Stimulated activated CD8-positive, alpha-beta memory T cell treated with anti-CD3 and anti-CD28 coated beads, Interleukin-7, amount 100 ng/mL, for 24 hours (primary cell): Measurements from ENCODE around the gene SWI5.

Experiments used
- DNase-seq: peaks from one replicate; pipeline ENCODE4 v3.0.0-alpha.2; 2020; ENCODE audit warnings: low read depth

SWI5 gene

GRCh38 chr9:128252317-128253139 is 23.5 kb upstream of the SWI5 start:
- DNase-seq: no peak

DNA sequence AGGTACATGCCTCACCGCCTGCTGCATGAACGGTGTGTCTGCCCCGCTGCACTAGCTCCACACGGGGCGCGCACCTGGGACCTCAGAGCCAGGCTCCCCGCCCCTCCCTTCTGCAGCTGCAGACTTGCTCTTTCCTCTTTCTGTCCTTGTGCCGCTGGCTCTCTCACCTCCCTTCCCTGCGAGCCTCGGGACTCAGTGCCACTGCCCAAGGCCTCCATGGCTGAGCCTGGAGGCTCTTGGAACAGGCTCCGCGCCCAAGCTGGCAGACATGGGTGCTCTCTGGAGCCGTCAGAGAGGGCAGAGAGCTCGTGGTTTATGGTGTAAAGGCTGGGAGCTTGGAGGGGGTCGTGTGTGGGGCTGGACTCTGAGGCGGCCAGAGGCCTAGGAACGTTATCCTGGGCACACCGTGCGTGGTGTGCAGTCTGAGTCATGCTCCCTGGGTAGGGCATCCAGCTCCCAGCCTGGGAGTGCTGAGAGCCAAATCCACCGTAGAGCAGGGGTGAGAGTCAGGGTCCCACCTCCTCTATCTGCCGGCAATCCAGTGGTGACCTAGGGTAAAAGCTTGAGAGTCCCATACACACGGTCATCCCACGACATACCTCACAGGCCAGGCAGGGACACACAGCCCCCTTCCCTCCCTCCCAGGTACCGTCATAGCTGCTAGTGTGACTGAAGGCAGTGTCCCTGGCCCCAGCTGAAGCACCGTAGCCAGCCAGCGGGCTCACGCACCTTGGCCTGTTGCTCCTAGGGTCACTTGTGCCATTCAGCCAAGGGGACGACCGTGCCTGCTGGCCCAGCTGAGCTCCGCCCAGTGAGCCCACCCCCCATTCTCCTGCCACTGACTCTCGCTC is 22.7 kb upstream of the SWI5 start:
- no peak for DNase-seq

GRCh38 chr9:128253991-128254346 is 22.1 kb upstream of the SWI5 start:
- no peak for DNase-seq

GRCh38 chr9:128254362-128254761 is 21.7 kb upstream of the SWI5 start:
- DNase-seq: no peak

DNA sequence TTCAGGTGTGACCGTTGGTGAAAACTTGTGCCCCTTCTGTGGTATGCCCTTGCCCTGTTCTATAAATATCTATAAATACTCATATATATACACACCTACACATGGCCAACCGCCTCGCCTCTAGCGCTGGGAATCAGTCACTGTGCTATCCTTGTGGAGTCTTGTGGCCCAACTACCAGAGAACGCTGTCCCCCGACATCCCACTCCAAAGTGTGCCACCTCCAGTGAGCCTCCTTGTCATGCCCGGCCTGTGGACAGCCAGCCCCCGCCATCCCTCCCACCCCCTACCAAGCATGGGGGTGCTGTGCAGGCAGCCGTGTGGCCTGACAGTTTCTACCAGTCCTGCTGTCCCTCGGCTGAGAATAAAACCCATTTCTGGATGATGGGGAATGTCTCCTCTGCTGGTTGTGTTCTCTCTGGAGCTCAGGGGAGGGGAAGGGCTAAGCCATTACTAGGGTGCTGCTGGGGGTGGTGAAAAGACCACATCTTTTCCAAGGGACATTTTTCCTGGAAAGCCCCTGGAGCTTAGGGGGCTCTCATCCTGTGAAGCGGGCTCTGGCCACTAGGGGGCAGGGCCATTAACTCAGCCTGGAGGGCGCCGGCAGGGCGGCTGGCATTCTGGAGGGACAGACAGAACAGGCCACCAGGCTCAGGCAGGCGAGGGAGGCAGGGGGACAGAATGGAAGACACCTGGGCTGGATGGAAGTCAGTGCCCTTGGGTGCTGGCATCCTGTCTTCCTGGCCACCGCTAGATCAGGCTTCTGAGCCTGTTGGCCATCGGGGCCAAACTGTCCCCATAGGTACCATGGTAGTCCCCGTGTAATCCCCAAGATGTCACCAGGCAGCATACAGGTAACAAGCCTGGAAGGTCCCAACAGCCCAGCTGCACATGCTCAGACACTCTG is 21.0 kb upstream of the SWI5 start:
- DNase-seq: peak; percentile 35

- DNase-seq: no peak
Observed at GRCh38 chr9:128257086-128257825, 18.8 kb upstream of the SWI5 start.

DNA sequence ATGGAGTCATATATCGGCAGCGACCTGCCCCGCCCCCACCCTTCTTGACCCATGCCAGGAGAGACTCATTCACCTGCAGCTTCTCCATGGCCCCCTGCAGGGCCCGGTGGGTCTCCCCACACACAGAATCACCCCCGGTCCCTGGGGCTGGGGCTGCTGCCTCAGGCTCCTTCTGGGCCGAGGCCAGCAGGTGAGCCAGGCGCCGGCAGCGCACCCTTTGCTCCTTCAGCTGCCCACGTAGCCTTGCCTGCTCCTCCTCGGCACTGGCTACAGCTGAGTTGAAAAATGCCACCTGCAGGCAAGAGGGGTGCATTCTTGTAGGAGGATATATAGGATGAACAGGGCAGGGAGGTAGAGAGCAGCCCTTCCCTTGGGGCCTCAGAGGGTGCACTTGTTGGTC is 18.2 kb upstream of the SWI5 start:
- no peak for DNase-seq

DNA sequence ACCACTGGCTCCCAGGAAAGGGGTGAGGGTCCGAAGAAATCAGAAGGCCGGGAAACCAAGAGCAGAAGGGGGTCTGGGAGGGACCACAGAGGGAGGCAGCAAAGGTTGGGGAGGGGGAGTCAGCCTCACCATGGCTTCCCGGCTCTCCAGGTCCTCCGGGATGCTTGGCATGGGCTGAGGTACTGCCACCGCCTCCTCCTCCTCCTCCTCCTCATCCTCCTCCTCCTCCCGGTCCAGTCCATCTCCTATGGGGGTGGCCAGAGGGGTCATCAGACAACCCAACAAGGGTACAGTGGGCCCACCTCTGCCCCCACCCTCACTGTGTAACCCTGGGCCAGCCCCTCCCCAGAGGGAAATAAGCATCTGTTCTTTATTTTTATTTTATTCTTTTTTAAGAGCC is 17.8 kb upstream of the SWI5 start:
- no peak for DNase-seq

DNA sequence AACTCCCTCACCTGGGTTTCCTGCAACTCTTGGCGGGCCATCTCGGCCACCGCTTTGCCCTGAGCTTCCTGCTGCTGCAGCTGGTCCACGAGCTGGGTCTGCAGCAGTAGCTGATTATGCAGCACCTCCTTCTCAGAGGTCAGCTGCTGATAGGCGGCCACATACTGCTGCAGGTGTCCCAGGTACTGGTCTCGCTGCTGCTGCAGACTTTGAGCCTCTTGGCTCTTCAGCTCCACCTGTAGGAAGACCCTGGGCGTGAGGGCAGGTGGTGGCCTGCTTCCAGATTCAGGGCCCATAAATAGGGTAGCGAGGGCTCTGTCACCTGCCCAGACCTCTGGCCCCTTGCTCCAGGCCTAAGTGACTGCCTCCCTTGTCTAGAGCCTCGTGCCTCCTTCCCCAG is 16.9 kb upstream of the SWI5 start:
- no peak for DNase-seq

DNA sequence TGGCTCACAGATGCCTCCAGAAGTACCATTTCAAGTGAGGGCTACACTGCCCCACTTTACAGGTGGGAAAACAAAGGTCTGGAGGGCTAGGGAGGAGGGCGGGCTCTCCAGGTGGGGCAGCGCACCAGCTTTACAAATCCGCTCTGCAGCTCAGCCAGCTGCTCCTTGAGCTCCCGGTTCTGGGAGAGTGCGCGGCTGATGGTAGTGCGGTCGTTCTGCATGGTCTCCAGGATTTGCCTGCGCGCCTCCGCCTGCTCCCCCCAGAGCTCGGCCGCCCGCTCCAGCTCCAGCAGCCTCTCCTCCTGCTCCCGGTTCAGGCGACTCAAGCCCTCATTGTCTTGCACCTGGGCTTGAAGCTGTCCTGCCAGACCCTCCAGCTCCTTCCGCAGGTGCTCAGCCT is 15.7 kb upstream of the SWI5 start:
- DNase-seq: no peak

- DNase-seq: no peak
Observed at GRCh38 chr9:128262687-128263086, 13.4 kb upstream of the SWI5 start.

- DNase-seq: no peak
Observed at GRCh38 chr9:128265348-128265847, 10.7 kb upstream of the SWI5 start.

GRCh38 chr9:128266868-128267590 is 9.0 kb upstream of the SWI5 start:
- no peak for DNase-seq

- DNase-seq: no peak
Observed at GRCh38 chr9:128271112-128271511, 5.0 kb upstream of the SWI5 start.

GRCh38 chr9:128271512-128271911 is 4.6 kb upstream of the SWI5 start:
- no peak for DNase-seq

DNA sequence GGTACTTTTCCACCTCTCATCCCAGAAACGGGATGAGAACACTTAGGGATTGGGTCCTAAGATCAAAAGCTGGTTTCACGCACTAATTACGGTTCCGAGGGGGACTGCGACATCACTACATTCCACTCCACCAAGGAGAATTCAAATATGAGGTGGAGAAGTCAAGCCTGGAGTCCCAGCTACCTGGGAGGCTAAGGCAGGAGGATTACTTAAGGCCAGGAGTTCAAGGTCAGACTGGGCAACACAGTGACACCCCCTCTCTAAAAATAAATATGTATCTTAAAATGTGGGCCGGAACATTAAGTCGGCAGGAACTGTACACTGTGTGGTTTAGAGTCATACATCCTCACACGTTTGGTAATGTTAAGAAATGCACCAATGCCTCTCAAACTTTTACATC is 1.8 kb upstream of the SWI5 start:
- no peak for DNase-seq

DNA sequence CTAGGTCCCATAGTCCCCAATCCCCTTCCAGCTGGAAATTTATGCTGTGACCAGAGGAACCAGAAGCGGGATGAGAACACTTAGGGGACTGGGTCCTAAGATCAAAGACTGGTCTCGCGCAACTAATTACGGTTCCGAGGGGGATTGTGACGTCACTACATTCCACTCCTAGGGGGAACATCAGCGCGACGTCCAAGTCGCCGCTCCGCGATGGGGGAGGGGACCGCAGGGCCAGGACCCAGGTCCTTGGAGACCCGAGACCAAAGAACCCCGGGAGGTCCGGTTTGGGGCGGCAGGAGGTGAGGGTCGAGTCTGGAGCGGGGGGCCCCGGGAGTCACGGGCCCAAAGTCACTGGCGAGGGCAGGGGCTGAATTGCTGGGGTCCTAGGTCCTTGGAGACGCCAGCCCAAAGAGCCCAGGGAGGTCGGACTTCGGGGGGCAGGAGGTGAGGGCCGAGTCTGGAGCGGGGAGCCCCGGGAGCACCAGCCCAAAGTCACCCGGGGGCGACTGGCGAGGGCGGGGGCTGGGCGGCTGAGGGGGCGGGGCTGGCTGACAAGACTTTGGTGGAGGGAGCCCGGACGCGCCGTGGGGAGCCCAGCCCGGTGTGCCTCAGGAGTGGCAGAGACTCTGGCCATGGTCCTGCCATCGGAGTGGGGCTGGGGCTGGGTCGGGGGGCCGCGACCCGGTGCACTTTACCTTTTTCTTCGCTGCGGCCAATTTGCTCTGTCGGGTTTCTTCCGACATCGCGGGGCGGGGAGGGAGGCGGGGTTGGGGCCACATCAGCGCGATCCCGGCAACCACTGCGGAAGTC is 673 bp upstream of the SWI5 start, which contains the start of gene GOLGA2:
Gene GOLGA2, minus strand, starts transcription at position 810 of the 810 bp plus-strand sequence. Its CDS starts 31 bp downstream, at position 779.
- DNase-seq: no peak

GRCh38 chr9:128276574-128277270 is 646 bp downstream of the SWI5 start:
- DNase-seq: no peak
